SK-N-DZ (cell line): Measurements from ENCODE around the gene RUFY3.
A peak's percentile ranks its signal among the peaks of the same experiment; 100 is the strongest.
"Not testable (repeated sequence)": the region's sequence is repeated elsewhere in the genome, so short reads cannot be mapped to it uniquely, and the experiment has no call there.

ENCODE experiments used
- DNase-seq: peaks from one replicate; pipeline ENCODE4 v3.0.0-alpha.2; 2015; ENCODE audit warnings: low spot score

The RUFY3 gene

GRCh38 chr4:70705183-70706043 lies 16.4 kb upstream of the RUFY3 start:
- peak; percentile 65 for DNase-seq

DNA sequence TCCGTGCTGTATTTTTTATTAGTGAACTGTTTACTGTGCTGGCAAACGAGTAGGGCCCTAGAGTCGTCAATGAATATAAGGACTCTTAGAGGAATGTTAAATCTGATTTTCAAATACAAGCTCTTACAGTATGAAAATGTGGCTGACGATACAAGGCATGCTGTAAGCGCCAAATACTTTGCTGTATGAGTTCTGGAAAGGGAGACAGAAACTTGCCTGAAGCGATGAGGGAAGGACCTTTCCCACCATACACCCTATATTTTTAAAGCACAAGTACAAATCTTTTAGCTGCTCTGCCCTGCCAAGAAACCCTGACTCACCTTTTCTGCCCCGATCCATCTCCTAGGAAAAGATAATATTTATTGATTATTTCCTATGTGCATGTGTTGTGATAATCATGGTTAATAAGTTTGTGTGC lies 15.7 kb upstream of the RUFY3 start:
- DNase-seq = no peak

GRCh38 chr4:70706516-70706915 lies 15.2 kb upstream of the RUFY3 start:
- DNase-seq = no peak

- DNase-seq = no peak
These were observed 12.1 kb upstream of the RUFY3 start for GRCh38 chr4:70709611-70710205.

- DNase-seq = no peak
These were observed 10.2 kb upstream of the RUFY3 start for GRCh38 chr4:70711599-70711998.

- DNase-seq = no peak
These were observed 9.6 kb upstream of the RUFY3 start for GRCh38 chr4:70712150-70712549.

- no peak for DNase-seq
These were observed 8.9 kb upstream of the RUFY3 start for GRCh38 chr4:70712604-70713452.

- no peak for DNase-seq
These were observed 8.2 kb upstream of the RUFY3 start for GRCh38 chr4:70713453-70714078.

GRCh38 chr4:70714079-70714887 lies 7.5 kb upstream of the RUFY3 start:
- no peak for DNase-seq

DNA sequence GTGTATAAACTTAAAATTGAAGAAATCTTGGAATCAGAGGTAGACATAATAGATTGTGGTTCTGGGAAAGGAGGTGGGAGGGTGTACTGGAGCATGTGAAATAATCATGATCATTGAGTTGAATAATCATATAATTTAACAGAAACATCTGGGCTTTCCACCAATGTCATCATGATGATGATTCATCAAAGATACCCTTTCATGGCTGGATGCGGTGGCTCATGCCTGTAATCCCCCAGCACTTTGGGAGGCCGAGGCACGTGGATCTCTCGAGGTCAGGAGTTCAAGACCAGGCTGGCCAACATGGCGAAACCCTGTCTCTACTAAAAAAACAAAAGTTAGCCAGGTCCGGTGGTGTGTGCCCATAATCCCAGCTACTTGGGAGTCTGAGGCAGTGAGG lies 6.7 kb upstream of the RUFY3 start:
- no peak for DNase-seq

DNA sequence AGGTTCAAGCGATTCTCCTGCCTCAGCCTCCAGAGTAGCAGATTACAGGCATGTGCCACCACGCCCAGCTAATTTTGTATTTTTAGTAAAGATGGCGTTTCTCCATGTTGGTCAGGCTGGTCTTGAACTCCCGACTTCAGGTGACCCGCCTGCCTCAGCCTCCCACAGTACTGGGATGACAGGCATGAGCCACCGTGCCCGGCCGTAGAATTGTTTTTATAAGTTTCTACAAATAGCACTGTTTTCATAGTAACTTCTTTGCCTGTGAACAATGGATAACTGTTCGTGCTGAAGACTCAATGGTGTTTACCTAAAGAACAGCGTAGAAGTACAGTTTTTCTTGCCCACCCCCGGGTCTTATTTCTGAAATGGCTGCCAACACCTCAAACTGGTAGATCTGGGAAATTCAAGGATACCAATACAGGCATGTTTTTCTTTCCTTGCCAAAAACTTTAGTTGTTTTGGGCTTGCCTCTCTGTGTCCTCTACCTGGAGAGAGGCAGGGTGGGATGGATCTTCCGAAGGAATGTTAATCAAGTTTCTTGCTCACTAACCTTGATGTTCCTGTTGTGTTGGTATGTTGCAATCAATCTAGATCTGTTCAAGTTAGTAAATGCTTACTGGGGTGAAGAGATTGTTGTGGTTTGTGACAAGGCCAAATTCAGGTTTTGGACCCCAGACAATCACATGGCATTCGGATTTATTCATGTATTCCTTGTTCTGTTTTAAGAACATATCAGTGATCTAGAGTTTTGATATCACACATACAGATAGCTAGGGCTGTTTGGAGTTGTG lies 2.8 kb upstream of the RUFY3 start:
- no peak for DNase-seq

- peak; percentile 64 for DNase-seq
These were observed 531 bp downstream of the RUFY3 start for GRCh38 chr4:70722199-70722791.

GRCh38 chr4:70724463-70724862 lies 2.7 kb downstream of the RUFY3 start:
- no peak for DNase-seq

GRCh38 chr4:70725633-70726032 lies 3.9 kb downstream of the RUFY3 start:
- no peak for DNase-seq

DNA sequence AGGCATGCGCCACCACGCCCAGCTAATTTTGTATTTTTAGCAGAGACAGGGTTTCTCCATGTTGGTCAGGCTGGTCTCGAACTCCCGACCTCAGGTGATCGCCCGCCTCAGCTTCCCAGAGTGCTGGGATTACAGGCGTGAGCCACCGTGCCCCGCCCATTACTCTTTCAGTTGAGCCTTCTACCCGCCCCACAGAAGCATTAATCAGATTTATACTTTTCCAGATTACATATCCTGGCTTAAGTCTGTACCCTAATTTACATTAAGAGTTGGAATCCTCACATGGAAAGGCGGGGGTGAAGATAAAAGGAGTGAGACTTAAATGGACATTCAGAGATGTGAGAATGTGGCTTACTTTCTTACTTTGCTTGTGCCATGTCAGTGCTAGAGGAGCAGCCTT lies 4.8 kb downstream of the RUFY3 start:
- DNase-seq = not testable (repeated sequence)

DNA sequence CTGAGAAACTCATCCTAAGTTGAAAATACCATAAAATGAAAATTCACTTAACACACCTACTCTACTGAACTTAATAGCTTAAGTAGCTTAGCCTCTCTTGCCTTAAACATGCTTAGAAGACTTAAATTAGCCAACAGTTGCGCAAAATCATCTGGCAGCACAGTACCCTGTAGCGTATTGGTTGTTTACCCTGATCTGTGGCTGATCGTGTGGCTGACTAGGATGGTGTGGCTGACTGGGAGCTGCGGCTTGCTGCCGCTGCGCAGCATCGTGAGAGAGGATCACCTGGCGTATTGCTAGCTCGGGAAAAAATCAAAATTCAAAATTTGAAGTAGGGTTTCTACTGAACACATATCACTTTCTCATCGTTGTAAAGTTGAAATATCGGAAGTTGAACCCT lies 6.3 kb downstream of the RUFY3 start:
- no peak for DNase-seq

GRCh38 chr4:70732878-70733277 lies 11.1 kb downstream of the RUFY3 start:
- DNase-seq = not testable (repeated sequence)

DNA sequence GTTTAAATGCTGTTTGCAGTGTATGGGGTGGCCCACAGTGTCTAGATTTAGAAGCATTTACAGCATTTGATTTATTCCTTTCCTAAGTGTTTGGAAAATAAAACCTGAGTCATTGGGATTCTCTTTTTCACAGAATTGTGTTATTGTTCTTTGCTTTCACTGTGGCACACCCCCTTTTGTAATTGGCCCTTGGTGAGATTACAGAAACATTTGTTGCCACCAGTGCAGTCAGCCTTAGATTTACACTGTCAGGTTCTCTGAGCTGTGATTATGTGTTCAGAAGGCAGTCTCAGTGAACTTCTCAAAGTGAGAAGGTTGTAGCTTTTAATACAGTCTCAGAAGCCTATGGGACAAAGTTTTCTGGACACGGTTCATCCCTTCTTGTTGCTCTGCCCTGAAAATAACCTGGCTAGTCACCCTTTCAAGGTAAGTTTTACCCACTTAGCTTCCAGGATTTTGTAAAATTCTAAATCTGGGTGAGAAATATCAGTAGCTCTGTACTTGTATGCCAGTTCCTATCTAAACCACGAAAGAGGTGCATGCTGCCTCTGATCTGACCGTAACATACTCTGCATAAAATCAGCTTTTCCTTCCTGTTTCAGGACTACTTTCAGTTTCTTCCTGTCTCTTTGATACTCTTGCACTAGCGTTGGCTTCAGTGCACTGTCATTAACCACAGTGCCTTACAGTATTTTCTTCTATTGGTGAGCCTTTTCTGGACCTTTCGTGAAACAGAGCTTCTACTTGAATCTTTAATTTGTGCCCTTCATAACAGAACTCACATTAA lies 12.6 kb downstream of the RUFY3 start:
- DNase-seq = no peak

DNA sequence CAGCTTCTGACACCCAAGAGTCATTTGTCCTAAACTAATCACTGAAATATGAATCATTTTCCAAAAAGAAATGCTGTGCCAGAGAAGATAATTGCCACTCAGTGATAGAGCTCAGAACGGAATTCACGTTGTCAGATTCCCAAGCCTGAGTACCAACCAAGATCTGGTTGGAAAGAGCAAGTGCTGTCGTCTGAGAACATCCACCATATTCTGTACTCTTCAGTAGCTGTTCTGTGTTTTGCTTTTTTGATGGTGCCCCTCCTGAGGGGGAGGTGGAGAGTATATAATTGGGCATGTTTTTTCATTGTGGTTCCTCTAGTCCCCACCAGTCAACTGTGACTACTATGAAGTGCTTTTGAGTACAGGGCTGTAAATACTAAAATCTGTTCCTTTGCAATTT lies 13.2 kb downstream of the RUFY3 start:
- no peak for DNase-seq
